Right lobe of liver (tissue), 4 donors: ENCODE data around the gene TUBG2.

Experiments used
- CTCF ChIP-seq, 4 donors: fragments of 200-600 bp in 3 of 4; fragments of 450-650 bp in 1 of 4; IDR thresholded peaks; one replicate each; pipeline versions ENCODE4 v1.5.1 to v1.8.0; 2016 to 2022; ENCODE audit warnings: antibody characterized with exemption in 4 of 4, mild to moderate bottlenecking in 2 of 4
- POLR2A ChIP-seq: fragments of 450-650 bp; IDR thresholded peaks from one replicate; pipeline ENCODE4 v1.6.1; 2017; ENCODE audit warnings: antibody characterized with exemption, mild to moderate bottlenecking
- donor health status: DM: no; HTN: no; CAD: no.
- donor health status: DM: no; HTN: no; CAD: no.
- donor health status: DM: no; HTN: yes; CAD: no.

DNA sequence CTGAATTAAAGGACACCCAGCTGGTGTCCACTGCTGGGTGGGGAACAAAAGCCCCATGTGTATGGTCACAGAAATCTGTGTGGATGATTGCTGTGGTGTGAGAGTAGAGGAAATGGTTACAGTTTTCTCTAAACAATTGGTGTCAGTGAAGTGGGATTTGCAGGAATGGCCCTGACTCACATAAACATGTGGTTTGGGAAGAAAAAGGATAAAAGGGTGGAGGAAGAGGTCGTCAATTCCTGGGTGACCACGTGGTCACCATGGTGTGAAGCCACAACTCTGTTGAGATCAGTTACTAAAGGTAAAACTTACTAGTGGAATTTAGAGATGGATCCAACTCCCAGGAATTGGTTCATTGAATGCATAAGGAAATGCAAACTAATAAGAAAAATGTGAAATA, 3.6 kb upstream of the TUBG2 start:
- TF ChIP-seq CTCF (IDR thresholded peaks at IDR 0.05) = no peak
- no peak for TF ChIP-seq POLR2A
